AG08396 (cell line): ENCODE data around the gene ZBTB11.
"Not testable (repeated sequence)": the region's sequence is repeated elsewhere in the genome, so short reads cannot be mapped to it uniquely, and the experiment has no call there.

Experiments used
- DNase-seq: peaks from one replicate; pipeline ENCODE4 v3.0.0; 2012; ENCODE audit warnings: low spot score, mixed read lengths

Gene ZBTB11

GRCh38 chr3:101643009-101643844, 33.7 kb downstream of the ZBTB11 start:
- DNase-seq, result no peak

GRCh38 chr3:101642441-101642840, 34.5 kb downstream of the ZBTB11 start:
- no peak for DNase-seq

GRCh38 chr3:101641397-101642115, 35.4 kb downstream of the ZBTB11 start:
- not testable (repeated sequence) for DNase-seq

- no peak for DNase-seq
These were observed 36.7 kb downstream of the ZBTB11 start for GRCh38 chr3:101640256-101640655.

- DNase-seq, result no peak
These were observed 37.5 kb downstream of the ZBTB11 start for GRCh38 chr3:101639280-101639963.

GRCh38 chr3:101638261-101638745, 38.6 kb downstream of the ZBTB11 start:
- no peak for DNase-seq

GRCh38 chr3:101637451-101637850, 39.5 kb downstream of the ZBTB11 start:
- no peak for DNase-seq

GRCh38 chr3:101635954-101636798, 40.8 kb downstream of the ZBTB11 start:
- peak; percentile 54 for DNase-seq

GRCh38 chr3:101635345-101635744, 41.6 kb downstream of the ZBTB11 start:
- no peak for DNase-seq

GRCh38 chr3:101634591-101635196, 42.2 kb downstream of the ZBTB11 start:
- no peak for DNase-seq

- DNase-seq, result no peak
These were observed 43.7 kb downstream of the ZBTB11 start for GRCh38 chr3:101633186-101633585.

- DNase-seq, result no peak
These were observed 44.3 kb downstream of the ZBTB11 start for GRCh38 chr3:101632586-101632985.

GRCh38 chr3:101631959-101632358, 45.0 kb downstream of the ZBTB11 start:
- DNase-seq, result not testable (repeated sequence)

- DNase-seq, result no peak
These were observed 45.7 kb downstream of the ZBTB11 start for GRCh38 chr3:101631098-101631796.

- no peak for DNase-seq
These were observed 47.7 kb downstream of the ZBTB11 start for GRCh38 chr3:101629219-101629618.

GRCh38 chr3:101625879-101626278, 51.1 kb downstream of the ZBTB11 start:
- no peak for DNase-seq

- DNase-seq, result no peak
These were observed 52.1 kb downstream of the ZBTB11 start for GRCh38 chr3:101624857-101625256.

- no peak for DNase-seq
These were observed 53.3 kb downstream of the ZBTB11 start for GRCh38 chr3:101623656-101624055.

GRCh38 chr3:101619734-101620133, 57.2 kb downstream of the ZBTB11 start:
- no peak for DNase-seq

- DNase-seq, result no peak
These were observed 58.2 kb downstream of the ZBTB11 start for GRCh38 chr3:101618726-101619125.

GRCh38 chr3:101617478-101617877, 59.5 kb downstream of the ZBTB11 start:
- no peak for DNase-seq
